ENCODE data around the gene ANK2.
"Not testable (repeated sequence)": the region's sequence is repeated elsewhere in the genome, so short reads cannot be mapped to it uniquely, and the experiment has no call there.

ANK2 gene

GRCh38 chr4:113148925-113149324 lies 99.5 kb downstream of the ANK2 start:
- no peak for DNase-seq (ENCODE audit: low read depth in 2 of 2)

- no peak for DNase-seq (ENCODE audit: low read depth in 2 of 2)
Measured at GRCh38 chr4:113153529-113154101, 104.2 kb downstream of the ANK2 start.

GRCh38 chr4:113154281-113154680 lies 104.8 kb downstream of the ANK2 start:
- DNase-seq (ENCODE audit: low read depth in 2 of 2), result no peak

- DNase-seq (ENCODE audit: low read depth in 2 of 2), result no peak
Measured at GRCh38 chr4:113157086-113157857, 107.8 kb downstream of the ANK2 start.

DNA sequence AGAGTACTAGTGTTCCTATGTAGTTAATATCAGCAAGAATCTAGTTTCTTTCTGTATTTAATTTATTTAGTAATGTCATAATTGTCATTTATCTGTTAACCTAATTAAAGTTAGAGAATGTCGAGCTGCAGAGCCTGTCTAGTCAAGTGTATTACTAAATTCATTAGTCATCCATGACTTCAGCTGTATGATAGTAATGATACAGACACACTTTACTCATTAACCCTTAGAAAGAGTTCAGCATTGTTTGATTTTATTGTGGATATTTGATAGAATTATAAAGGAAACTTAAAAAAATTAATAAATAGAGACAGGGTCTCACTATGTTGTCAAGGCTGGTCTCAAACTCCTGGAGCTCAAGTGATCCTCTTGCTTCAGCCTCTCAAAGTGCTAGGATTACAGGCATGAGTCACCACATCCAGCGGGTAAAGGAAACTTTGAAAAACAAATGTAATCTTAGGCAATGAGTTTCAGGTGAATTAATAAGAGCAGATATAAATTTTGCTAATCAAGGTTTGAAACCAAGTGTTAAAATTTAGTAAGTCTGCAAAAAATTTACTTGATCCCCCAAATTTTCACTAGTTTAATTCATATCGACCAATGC lies 110.6 kb downstream of the ANK2 start:
- DNase-seq (ENCODE audit: low read depth in 2 of 2), result no peak

- DNase-seq (ENCODE audit: low read depth in 2 of 2), result no peak
Measured at GRCh38 chr4:113160548-113160947, 111.1 kb downstream of the ANK2 start.

DNA sequence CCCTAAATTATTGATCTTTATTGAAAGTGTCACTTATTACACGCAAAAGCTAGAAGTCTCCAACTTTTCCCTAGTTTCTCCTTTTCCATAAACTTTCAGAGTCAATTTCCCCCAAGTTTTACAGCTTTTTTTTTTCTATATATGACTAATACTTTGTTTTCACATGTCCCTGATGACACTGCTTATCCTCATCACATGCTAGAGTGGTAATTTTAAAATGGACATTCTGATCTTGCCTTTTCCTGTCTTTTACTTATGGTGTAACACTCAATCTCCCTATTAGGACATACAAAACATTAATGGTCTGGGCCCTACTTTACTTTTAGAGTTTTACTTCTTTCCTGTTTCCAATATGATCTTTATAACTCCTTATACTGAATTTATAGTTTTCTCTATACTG lies 112.6 kb downstream of the ANK2 start:
- no peak for DNase-seq (ENCODE audit: low read depth in 2 of 2)

DNA sequence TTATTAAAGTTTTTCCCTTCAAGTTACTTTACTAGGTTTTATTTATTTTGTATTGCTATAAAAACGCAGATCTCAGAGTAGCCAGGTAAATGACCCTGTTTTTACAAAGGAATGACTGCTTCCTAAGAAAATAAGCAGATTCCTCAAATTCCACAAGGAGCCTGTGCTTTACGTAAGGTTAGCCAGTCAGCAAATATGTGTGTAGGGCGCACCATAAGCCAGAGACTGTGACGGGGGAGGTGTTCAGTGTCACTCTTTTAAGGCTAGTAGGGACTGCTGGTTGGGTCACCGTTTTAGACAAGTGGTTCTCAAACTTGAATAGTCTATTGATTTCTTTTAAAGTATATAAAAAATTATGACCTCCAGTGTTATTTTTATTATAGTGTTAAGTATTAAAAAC lies 119.9 kb downstream of the ANK2 start:
- DNase-seq (ENCODE audit: low read depth in 2 of 2), result no peak

- DNase-seq (ENCODE audit: low read depth in 2 of 2), result no peak
Measured at GRCh38 chr4:113170115-113170804, 120.8 kb downstream of the ANK2 start.

- no peak for DNase-seq (ENCODE audit: low read depth in 2 of 2)
Measured at GRCh38 chr4:113170805-113171468, 121.5 kb downstream of the ANK2 start.

DNA sequence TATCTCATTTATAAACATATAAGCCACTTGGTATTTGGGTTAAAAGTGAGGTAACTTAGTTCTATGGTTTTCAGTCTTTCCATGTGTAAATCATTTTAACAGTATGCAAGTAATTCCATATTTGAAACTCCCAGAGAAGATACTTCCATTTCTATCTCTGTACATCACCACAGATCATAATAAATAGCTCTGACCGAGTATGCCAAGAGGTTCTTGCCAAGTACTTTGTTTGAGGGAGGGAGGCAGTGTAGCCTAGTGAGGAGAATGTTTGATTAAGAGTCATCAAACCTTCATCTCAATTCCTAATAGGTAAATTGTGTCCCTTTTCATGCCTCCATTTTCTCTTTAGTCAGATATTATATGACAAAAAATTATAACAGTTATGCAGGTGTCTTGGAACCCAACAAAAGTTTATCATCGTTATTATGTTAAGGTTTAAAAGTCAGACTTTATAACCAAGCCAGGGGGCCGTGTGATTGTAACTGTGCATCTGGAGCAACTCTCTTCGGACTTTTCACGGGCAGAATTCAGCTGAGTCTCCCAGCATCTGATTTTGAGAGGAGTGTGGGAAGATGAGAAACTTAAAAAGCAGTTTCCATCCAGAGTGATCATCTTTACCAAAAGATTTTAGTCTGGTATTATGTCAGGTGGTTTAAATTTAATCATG lies 123.8 kb downstream of the ANK2 start:
- no peak for DNase-seq (ENCODE audit: low read depth in 2 of 2)

GRCh38 chr4:113173793-113174264 lies 124.4 kb downstream of the ANK2 start:
- DNase-seq (ENCODE audit: low read depth in 2 of 2), result no peak

DNA sequence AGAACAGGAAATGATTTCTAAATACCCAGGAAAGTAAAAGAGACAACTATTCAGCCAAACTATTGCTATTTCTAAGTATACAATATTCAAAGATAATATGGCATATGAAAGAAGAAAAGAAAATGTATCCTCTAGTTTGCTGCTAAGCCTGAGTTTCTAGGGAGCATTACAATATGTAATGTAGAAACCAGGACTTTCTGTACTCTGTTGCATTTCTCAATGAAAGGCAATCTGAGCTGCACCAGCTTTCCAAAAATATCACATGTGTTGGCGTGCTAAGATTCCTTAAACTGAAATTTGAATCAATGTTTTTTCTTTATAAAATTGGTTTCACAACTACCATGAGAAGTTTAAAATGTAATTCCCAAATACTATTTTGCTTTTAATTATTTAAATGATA lies 129.6 kb downstream of the ANK2 start:
- DNase-seq (ENCODE audit: low read depth in 2 of 2), result no peak

DNA sequence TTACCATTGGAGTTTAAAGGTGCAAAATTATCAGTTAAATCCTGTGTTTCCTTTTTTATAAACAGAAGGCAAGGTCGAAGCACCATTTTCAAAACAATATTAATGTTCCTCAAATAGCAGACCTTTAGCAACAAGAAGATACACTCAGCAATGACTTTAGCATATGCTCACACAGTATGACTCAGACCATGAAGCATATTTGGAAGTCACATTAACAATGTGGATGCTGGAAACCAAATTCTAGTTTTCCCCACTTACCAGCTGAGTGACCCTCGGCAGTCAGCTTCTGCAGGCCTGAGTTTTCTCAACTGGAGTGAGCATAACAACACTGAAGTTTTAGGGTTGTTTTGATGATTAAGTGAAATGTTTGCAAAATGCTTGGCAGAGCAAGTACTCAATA lies 130.5 kb downstream of the ANK2 start:
- DNase-seq (ENCODE audit: low read depth in 2 of 2), result no peak

DNA sequence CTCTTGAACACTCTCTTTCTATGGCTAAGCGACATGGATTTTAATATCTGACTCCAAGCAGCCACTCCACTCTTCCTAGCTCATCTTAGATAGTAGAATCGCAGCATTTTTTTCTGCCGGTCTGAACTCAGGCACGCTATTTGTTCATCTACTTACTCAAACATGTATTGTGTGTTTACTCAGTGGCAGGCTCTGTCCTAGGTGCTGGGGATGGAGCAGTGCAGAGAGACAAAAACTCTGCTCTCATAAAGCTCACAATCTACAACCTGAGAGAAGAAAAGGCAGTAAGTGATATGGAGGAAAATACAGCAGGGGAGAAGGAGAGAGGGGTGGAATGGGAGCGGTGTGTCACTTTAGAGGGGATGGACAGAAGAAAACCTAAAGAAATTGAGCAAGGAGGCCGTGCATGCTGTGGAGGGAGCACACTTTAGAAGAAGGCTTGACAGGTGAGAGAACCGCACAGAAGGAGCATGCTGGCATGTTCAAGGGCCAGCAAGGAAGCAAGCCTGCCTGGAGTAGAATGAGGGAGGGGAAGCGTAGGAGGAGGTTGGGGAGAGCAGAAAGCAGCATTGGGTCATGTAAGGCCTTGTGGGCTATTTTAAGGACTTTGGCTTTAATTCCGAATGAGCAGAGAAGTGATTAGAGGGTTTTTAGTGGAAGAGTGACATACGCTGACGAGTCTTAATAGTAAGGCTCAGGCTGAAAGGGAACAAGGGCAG lies 132.0 kb downstream of the ANK2 start:
- DNase-seq (ENCODE audit: low read depth in 2 of 2), result no peak

DNA sequence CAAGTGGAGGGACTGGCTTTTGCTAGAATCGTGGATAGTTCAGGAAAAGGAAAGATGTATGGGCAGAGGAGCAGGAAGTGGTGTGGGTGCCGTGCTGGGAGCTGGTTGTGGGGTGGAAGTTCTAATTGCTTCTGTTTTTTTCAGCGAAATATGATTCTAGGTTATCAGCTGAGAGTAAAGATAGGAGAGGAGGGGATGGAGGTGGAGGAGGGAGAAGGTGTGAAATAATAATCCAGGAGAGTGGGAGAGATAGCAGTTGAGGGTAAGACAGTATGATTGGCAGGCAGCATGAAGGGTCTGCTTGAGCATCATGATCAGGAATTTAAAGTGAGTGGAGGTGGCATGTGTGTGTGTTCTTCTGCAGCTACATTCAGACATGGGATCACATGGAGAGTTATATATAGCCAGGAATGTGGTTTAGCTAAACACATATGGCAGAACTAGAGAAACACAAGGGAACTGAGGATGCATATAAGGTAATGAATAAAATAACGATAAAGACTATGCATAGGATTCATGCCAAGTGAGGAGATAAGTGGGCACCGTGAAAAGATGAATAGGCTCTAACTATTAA lies 133.7 kb downstream of the ANK2 start:
- no peak for DNase-seq (ENCODE audit: low read depth in 2 of 2)

- not testable (repeated sequence) for DNase-seq (ENCODE audit: low read depth in 2 of 2)
Measured at GRCh38 chr4:113186220-113186619, 136.8 kb downstream of the ANK2 start.

GRCh38 chr4:113186913-113187312 lies 137.5 kb downstream of the ANK2 start:
- DNase-seq (ENCODE audit: low read depth in 2 of 2), result no peak

DNA sequence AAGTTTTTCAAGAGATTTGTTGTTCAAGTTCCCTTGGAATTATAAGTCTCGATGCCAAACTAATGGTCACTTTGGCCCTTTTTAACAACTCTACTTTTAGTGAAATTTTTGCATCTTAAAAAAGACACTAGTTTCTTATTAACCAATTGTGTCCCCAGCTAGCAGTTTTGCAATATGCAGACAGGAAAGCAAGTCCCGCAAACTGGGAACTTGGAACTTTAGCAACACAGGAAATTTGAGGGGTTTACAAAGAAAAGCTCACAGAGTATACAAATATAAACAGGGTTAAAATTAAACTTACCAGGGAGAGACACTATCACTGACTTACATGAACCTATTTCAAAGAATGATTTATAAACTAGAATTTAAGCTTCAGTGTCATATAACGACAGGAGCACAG lies 137.9 kb downstream of the ANK2 start:
- no peak for DNase-seq (ENCODE audit: low read depth in 2 of 2)

GRCh38 chr4:113189546-113189945 lies 140.1 kb downstream of the ANK2 start:
- no peak for DNase-seq (ENCODE audit: low read depth in 2 of 2)

All from activated CD8-positive, alpha-beta memory T cell treated with anti-CD3 and anti-CD28 coated beads for 4 hours (primary cell).